Transverse colon (tissue), 3 donors: Measurements from ENCODE around the gene ITGA6.

ENCODE experiments used
- CTCF ChIP-seq, 5 experiments: fragments of 200-600 bp in 3 of 5; fragments of 450-650 bp in 2 of 5; sonication (generic) in 3 of 5; IDR thresholded peaks; 1 replicate in 2 of 5; 2 replicates in 3 of 5; pipeline ENCODE4 v1.5.1; 2016 to 2017; ENCODE audit warnings: antibody characterized with exemption in 5 of 5, inconsistent platforms in 3 of 5, mild to moderate bottlenecking in 2 of 5, moderate library complexity in 1 of 5
- POLR2A ChIP-seq: fragments of 450-650 bp; IDR thresholded peaks from one replicate; pipeline ENCODE4 v1.6.1; 2016; ENCODE audit warnings: antibody characterized with exemption, mild to moderate bottlenecking, moderate library complexity

DNA sequence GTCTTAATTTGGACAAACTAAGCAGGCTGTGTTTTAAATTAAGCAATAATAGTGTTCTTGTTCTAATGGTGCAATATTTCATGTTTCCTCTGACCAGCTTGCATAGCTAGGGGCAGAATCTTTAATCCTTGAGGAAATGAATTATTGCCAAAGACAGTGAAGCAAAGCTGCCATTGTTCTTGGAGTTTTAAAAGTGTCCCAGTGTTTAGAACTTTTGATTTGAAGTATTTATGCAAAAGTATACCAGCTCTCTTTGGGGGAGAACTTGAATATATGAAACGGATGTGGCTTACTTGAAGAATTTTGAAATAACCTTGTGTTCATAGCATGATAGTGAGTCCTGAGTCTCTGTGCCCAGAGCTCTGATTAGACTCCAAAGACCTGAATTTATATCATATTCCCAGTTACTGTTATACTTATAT, 33.4 kb downstream of the ITGA6 start:
- TF ChIP-seq POLR2A = no peak
- TF ChIP-seq CTCF (IDR thresholded peaks at IDR 0.05) = no peak
